Limb (tissue), 2 donors: ENCODE results near the gene CUX1.
"Not testable (repeated sequence)": the region's sequence is repeated elsewhere in the genome, so short reads cannot be mapped to it uniquely, and the experiment has no call there.

ENCODE experiments used
- DNase-seq, 2 donors: peaks; one replicate each; pipeline ENCODE4 v3.0.0-alpha.2; 2016; ENCODE audit errors: extremely low spot score in 2 of 2

CUX1 gene

GRCh38 chr7:101915000-101915399, 97.6 kb downstream of the CUX1 start:
- DNase-seq = no peak

- DNase-seq = no peak
Observed at GRCh38 chr7:101916041-101916800, 98.8 kb downstream of the CUX1 start.

GRCh38 chr7:101916876-101917275, 99.5 kb downstream of the CUX1 start:
- no peak for DNase-seq

- DNase-seq = no peak
Observed at GRCh38 chr7:101917566-101917965, 100.1 kb downstream of the CUX1 start.

- DNase-seq = no peak
Observed at GRCh38 chr7:101918426-101918825, 101.0 kb downstream of the CUX1 start.

GRCh38 chr7:101919363-101920115, 102.1 kb downstream of the CUX1 start:
- no peak for DNase-seq

GRCh38 chr7:101921061-101921460, 103.6 kb downstream of the CUX1 start:
- no peak for DNase-seq

GRCh38 chr7:101921546-101922489, 104.4 kb downstream of the CUX1 start:
- DNase-seq = not testable (repeated sequence)

GRCh38 chr7:101922631-101923601, 105.5 kb downstream of the CUX1 start:
- no peak for DNase-seq

- DNase-seq = no peak
Observed at GRCh38 chr7:101923602-101923985, 106.2 kb downstream of the CUX1 start.

GRCh38 chr7:101924171-101924570, 106.7 kb downstream of the CUX1 start:
- DNase-seq = no peak

- no peak for DNase-seq
Observed at GRCh38 chr7:101926265-101926664, 108.8 kb downstream of the CUX1 start.

GRCh38 chr7:101927389-101927788, 110.0 kb downstream of the CUX1 start:
- no peak for DNase-seq

- no peak for DNase-seq
Observed at GRCh38 chr7:101927802-101928201, 110.4 kb downstream of the CUX1 start.

GRCh38 chr7:101929256-101929655, 111.8 kb downstream of the CUX1 start:
- no peak for DNase-seq

- DNase-seq = not testable (repeated sequence)
Observed at GRCh38 chr7:101929911-101930310, 112.5 kb downstream of the CUX1 start.

GRCh38 chr7:101932083-101932482, 114.7 kb downstream of the CUX1 start:
- no peak for DNase-seq

GRCh38 chr7:101933028-101933427, 115.6 kb downstream of the CUX1 start:
- no peak for DNase-seq

GRCh38 chr7:101933688-101934121, 116.3 kb downstream of the CUX1 start:
- DNase-seq = no peak

GRCh38 chr7:101934618-101935017, 117.2 kb downstream of the CUX1 start:
- DNase-seq = no peak
